Amniotic epithelial cell (primary cell): ENCODE results near the gene NOVA2.

Experiments
- DNase-seq: peaks from one replicate; pipeline ENCODE4 v3.0.0-alpha.2; 2010; ENCODE audit warnings: low read depth

Gene NOVA2

DNA sequence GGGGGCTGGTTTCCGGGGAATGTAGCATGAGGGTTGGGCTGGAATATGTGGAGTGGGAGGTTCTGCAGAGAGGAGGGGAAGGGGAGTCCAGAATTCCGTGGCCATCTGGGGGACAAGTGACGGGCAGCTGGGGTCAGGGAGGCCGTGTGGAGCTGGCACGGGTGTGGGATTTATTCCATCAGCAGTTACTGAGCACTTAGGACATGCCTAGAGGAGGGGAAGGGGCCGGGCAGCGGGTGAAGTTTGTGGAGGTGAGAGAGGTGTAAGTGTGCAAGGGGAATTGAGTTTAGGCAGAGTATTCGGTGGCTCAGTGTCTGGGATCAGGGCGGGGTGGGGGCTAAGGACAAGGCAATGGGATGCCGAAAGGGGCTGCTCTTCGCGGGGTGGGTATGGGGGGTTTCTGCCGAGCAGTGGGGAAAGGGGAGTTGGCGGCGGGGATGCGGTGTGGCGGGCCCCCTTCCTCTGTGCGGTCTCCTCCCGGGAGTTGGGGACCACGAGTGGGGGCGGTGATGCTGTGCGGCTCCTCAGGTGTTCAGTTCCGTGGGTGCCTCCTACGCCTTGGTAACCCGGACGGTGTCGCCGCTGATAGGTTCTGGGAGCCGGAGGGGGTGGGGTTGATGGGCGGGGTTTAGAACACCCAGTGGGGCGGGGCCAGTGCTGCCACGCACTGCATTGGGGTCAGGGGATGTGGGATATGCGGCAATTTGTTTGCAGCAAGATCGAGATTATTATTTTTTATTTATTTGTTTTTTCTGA, 27.0 kb upstream of the NOVA2 start:
- DNase-seq: no peak

DNA sequence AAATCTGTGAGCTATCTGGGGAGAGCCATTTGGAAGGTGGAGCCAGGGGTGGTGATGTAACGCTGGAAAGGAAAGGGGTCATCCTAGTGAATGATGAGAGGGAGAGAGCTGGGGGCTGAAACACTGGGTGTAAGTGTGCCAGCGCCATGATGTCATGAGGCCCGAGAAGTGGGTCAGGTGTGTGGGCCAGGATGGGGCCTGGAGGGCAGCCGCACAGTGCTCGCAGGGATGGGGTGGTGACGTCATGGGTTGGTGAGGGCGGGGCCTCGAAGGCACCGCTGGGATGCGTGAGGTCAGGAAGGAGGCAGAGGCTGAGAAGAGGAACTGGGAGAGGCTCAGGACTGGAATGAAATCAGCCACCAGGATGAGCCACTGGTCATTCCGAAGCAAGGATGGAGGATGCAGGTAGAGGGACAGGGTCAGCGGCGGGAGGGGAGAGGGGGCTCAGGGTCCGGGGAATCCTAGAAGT, 26.0 kb upstream of the NOVA2 start:
- DNase-seq: peak; percentile 51

DNA sequence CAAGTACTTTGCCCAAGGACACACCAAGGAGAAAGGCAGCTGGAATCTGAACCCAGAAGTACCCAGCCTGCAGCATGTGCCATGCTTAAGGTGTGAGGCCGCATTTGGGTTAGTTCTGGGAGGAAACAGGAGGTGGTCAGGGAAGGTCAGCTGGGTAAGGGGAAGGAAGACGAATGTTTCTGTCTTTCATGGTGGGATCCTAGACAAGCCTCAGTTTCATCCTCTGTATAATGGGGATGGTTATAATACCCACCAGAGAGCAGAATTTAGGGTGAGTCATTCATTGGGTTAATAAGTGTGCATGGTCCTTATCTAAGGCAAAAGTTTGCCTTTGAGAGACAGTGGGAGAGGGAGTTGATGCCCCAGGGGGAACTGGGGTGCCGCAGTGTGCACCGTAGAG, 25.2 kb upstream of the NOVA2 start:
- DNase-seq: no peak

GRCh38 chr19:45996933-45997332, 23.3 kb upstream of the NOVA2 start:
- no peak for DNase-seq

- DNase-seq: peak; percentile 77
These were observed 22.2 kb upstream of the NOVA2 start for GRCh38 chr19:45995715-45996385.

DNA sequence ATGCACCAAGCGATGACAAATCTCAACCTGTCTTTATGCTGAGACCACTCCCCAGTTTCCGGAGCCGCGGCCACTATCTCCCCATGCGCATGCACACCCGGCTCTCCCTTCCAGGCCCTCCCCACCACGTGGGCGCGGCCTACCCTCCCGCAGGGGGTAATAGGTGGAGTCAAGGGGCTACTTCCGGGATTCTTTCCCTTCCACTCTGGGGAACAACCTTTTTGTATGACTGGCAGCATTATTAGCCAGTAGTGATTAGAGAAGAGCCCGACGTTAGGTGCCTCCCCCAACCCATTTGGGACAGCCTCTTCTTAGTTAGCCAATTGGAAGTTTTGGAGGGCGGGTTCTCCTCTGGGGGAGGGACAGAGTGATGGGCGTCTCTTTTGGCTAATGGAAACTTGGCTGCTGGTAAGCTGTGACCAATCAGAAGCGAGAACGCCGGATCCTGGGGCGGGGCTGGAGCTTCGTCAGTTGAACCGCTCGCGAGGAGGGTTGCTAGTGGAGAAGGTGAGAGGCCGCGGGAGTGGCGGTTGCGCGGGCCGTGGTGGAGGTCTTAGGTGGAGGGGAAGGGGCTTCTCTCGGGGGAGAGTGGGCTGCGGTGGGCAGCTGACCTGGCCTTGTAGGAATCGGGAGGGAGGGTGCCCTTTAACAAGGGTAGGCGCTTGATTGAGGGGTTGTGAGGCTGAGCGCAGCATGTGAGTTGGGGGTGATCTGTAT, 21.5 kb upstream of the NOVA2 start, which contains the start of gene CCDC61:
Gene CCDC61 (plus strand): TSS at position 470 of the 717 bp plus-strand sequence. CDS start 7,552 bp downstream, outside the sequence.
- peak; percentile 99 for DNase-seq

GRCh38 chr19:45994456-45994997, 20.9 kb upstream of the NOVA2 start:
- peak; percentile 81 for DNase-seq

DNA sequence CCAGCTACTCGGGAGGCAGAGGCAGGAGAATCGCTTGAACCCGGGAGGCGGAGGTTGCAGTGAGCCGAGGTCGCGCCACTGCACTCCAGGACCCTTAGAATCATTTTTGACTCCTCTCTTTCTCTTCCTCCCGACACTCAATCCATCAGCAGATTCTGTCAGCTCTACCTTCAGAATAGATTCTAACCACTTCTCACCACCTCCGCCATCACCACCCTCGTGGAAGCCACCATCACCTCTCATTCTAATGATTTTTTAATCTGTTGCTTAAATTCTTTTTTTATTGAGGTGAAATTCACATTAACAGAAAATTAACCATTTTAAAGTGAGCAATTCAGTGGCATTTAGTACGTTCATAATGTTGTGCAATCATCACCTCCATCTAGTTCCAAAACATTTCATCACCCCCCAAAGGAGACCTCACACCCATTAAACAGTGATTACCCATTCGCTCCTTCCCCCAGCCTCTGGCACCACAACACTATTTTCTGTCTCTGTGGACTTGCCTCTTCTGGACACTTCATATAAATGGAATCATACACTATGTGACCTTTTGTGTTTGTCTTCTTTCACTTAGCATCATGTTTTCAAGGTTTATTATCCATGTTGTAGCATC, 16.6 kb upstream of the NOVA2 start:
- no peak for DNase-seq

DNA sequence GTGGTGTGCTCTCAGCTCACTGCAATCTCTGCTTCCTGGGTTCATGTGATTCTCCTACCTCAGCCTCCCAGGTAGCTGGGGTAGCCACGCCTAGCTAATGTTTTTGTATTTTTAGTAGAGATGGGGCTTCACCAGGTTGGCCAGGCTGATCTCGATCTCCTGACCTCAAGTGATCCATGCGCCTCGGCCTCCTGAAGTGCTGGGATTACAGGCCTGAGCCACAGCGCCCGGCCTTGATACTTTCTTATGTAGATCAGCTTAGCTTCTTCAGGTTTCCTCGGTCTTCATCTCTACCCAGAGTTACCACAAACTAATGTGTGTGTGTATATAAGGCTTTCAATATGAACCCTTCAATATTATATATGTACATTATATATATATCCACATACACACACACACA, 11.7 kb upstream of the NOVA2 start:
- DNase-seq: no peak

- no peak for DNase-seq
These were observed 7.7 kb upstream of the NOVA2 start for GRCh38 chr19:45981350-45981749.

DNA sequence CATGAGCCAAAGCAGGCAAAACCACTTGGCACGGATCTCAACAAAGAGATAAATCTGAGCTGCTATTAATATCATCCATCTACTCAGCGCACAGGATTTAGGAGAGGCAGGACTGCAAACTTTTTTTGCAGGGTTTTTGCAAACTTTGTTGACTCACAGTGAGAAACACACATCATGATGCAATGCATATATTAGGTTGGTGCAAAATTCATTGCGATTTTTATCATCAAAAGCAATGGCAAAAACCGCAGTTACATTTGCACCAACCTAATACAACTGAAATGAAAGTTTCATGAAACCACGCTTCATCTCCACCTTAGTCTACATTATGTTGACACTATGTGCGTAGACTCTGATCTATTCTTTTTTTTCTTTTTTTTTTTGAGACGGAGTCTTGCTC, 4.5 kb upstream of the NOVA2 start:
- DNase-seq: peak; percentile 12

DNA sequence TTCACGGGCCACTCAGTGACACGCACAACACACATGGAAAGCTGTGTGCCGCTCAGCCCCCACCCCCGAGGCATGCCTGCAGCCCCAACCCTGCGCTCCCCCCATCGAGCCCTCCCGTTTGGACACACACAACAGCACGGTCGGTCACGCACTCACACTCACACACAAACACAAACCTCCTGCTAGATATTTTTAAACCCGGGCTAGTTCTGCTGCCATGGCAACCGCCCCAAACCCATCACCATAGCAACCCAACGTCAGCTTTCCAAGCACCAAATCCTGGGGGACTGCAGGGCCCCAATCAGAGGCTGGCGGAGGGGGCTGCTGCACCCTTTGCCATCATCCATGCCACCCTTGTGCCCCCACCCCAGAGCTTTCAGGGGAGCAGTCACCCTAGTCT, 2.5 kb upstream of the NOVA2 start:
- DNase-seq: no peak

DNA sequence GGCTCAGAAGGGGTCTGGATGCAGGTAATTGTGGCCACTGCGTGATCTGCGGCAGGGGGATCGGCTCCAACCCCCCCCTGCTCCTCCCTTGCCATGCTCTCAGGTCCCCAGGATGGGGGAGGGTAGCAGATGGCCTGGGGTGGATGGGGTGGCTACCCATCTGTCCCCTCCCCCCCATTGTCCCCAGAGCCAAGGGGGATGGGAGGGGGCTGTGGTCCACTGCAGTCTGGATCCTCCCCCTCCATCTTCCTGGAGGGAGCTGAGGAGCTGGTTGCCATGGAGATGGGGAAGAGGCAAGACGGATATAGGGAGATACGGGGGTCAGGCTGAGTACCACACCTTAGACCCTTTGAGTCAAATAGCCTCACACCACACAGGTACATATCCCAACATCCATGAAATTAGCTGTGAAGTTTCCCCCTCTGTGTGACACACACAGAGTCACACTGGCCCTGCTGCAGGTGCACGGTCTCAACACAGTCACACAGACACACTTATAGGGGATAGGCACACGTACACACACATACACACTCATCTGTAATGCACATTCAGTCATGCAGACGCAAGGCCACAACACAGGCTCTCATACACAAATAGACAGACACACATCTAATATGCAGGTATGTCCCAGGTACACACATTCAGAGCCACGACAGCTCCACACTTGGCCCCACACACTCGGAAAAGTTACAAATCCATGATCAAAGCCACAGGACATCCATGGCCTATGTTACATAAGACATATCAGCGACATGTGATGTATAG, 1.8 kb upstream of the NOVA2 start:
- DNase-seq: no peak

- no peak for DNase-seq
These were observed 621 bp downstream of the NOVA2 start for GRCh38 chr19:45972947-45973540.

GRCh38 chr19:45972081-45972946, 1.4 kb downstream of the NOVA2 start:
- DNase-seq: no peak

DNA sequence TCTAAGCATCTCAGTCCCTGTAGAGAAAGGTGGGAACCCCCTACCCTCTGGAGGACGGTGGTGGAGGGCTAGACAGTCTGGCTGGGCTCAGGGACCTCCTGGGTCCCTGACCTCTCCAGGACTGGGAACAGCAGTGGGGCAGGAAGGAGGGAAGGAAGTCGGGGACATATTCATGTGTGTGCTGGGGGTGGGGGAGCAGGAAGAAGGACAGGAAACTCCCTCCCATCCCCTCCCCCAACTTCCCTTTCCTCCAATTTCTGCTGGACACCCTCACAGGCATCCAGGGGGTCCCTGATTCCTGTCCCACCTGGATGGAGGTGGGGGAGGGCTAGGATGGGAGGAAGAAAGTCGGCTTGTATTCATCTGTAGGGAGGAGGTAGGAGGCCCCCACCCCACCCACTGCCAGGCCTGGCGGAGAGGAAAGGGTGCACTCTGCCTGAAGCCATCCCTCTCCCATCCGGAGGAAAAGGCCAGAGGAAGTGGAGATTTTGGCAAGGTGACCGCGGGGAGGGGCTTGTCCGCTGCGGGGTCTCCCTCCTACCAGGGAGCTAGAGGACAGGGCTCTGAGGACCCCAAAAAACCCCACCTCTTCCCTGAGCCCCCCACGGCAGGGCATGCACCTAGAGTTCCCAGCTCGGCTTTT, 2.3 kb downstream of the NOVA2 start:
- no peak for DNase-seq

DNA sequence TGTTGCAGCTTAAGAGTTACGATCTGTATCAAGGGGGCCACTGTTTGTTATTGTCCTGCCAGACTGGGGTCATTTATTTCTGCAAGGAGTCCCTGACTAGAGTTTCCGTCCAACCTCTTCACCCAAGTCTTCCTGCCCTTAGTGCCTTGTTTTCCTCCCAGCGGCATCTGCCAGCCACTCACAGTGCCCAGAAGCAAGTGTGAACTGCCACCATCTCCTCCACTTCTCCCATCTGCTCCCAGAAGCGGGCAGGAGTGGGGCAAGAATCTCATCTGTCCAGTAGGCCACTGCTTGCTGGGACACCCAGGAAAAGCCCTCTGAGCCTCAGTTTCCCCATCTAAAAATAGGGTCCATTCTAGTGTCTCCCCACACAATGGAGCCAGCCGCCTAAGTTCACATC, 4.0 kb downstream of the NOVA2 start:
- DNase-seq: no peak

DNA sequence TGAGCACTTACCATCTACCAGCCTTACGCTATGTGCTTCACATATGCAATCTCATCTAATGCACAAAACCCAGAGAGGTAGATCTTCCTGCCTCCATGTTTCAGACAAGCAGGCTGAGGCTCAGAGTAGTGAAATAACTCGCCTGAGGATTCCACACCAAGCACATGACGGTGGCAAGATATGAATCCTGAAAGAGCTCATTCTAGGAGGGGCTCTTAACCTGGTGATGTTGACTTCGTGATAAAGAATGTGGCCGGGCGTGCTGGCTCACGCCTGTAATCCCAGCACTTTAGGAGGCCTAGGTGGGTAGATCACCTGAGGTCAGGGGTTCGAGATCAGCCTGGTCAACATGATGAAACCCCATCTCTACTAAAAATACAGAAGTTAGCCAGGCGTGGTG, 5.0 kb downstream of the NOVA2 start:
- DNase-seq: no peak

GRCh38 chr19:45967246-45967645, 6.4 kb downstream of the NOVA2 start:
- DNase-seq: no peak
